HCT116 (cell line): ENCODE measurements around the gene ARHGEF39. TPM values are rescaled to one million over a fixed set of nuclear protein-coding genes. Genes with fewer than 3 reads are reported as not detected.
A peak's percentile ranks its signal among the peaks of the same experiment; 100 is the strongest.

Experiments
- ATAC-seq: fragments of 200-7000 bp; cut with Tn5 transposase; 2 replicates; pipeline ENCODE4 v1.9.1; 2020; ENCODE audit warnings: mild to moderate bottlenecking, moderate library complexity
- BruUV-seq: library from RNA; stranded (reverse); fragments of 400-500 nt; replicated peaks from 2 replicates; lab custom pipeline; 2021; lab: Mats Ljungman, UMichigan
- CTCF ChIA-PET: fragments of 300-600 bp; sonication (Branson Sonifier 250); formaldehyde crosslinking; loops from one replicate; lab custom pipeline; 2021; ENCODE audit warnings: antibody characterized with exemption; lab: Charles Lee
- POLR2A ChIA-PET: fragments of 300-600, 350-600 bp; sonication (Branson Sonifier 250); formaldehyde crosslinking; loops from one replicate; lab custom pipeline; 2021; ENCODE audit warnings: antibody characterized with exemption; lab: Charles Lee
- RAD21 ChIA-PET, 2 experiments: fragments of 300-600 bp; sonication (Branson Sonifier 250); formaldehyde crosslinking; loops; one replicate each; lab custom pipeline; 2023; ENCODE audit warnings: low total read pairs in 2 of 2; ENCODE audit not compliant: uncharacterized antibody in 2 of 2, unreplicated experiment in 2 of 2, low non-redundant PET in 1 of 2; lab: Charles Lee
- DNase-seq: peaks from one replicate; pipeline ENCODE4 v3.0.0-alpha.2; 2010; ENCODE audit warnings: low read depth, low spot score
- H2AFZ ChIP-seq: fragments of 200-600 bp; shearing (Covaris generic), sonication (generic); 2 replicates; pipeline ENCODE4 v1.6.1; 2017; ENCODE audit warnings: low read depth, mixed run types, mixed read lengths, antibody characterized with exemption, low read length; ENCODE audit not compliant: poor library complexity, severe bottlenecking
- H3K27ac ChIP-seq: 2 replicates; pipeline ENCODE4 v1.5.1; 2012; ENCODE audit warnings: low read depth, low read length
- H3K27me3 ChIP-seq: fragments of 200-600 bp; sonication (generic); 2 replicates; pipeline ENCODE4 v1.6.1; 2016; ENCODE audit warnings: mixed run types, low read length, mixed read lengths; ENCODE audit not compliant: insufficient read depth
- H3K36me3 ChIP-seq, 2 experiments: fragments of 200-500 bp in 1 of 2; fragments of 200-600 bp in 1 of 2; sonication (Bioruptor generic) in 1 of 2; sonication (generic) in 1 of 2; 2 replicates each; pipeline versions ENCODE4 v1.5.1 to v1.6.1; 2014 to 2016; ENCODE audit warnings: low read length in 2 of 2, inconsistent platforms in 1 of 2, mixed read lengths in 1 of 2, mixed run types in 1 of 2; ENCODE audit not compliant: insufficient read depth in 2 of 2, control insufficient read depth in 1 of 2
- H3K4me1 ChIP-seq, 2 experiments: fragments of 200-600 bp in 1 of 2; sonication (generic) in 1 of 2; 2 replicates each; pipeline versions ENCODE4 v1.5.1 to v1.6.1; 2012 to 2017; ENCODE audit warnings: low read length in 2 of 2, inconsistent platforms in 1 of 2, mild to moderate bottlenecking in 1 of 2, mixed read lengths in 1 of 2, mixed run types in 1 of 2, moderate library complexity in 1 of 2; ENCODE audit not compliant: insufficient read depth in 2 of 2, control insufficient read depth in 1 of 2
- H3K4me2 ChIP-seq: fragments of 200-600 bp; sonication (generic); 2 replicates; pipeline ENCODE4 v1.6.1; 2017; ENCODE audit warnings: mixed run types, low read length, mixed read lengths
- H3K4me3 ChIP-seq, 2 experiments: fragments of 200-600 bp in 1 of 2; sonication (generic) in 1 of 2; replicated peaks in 1 of 2; 2 replicates each; pipeline ENCODE4 v1.5.1; 2011 to 2016; ENCODE audit warnings: low read length in 2 of 2, control low read depth in 1 of 2, low read depth in 1 of 2, mild to moderate bottlenecking in 1 of 2, mixed read lengths in 1 of 2, mixed run types in 1 of 2
- H3K79me2 ChIP-seq: fragments of 200-600 bp; sonication (generic); 2 replicates; pipeline ENCODE4 v1.6.1; 2017; ENCODE audit warnings: mild to moderate bottlenecking, mixed run types, low read length, moderate library complexity, mixed read lengths; ENCODE audit not compliant: insufficient read depth
- H3K9ac ChIP-seq: fragments of 200-600 bp; sonication (generic); 2 replicates; pipeline ENCODE4 v1.6.1; 2016; ENCODE audit warnings: low read length, mixed read lengths
- H3K9me2 ChIP-seq: fragments of 200-600 bp; sonication (generic), shearing (Covaris generic); 2 replicates; pipeline ENCODE4 v1.6.1; 2017; ENCODE audit warnings: mixed run types, mild to moderate bottlenecking, moderate library complexity; ENCODE audit not compliant: insufficient read depth
- H3K9me3 ChIP-seq, 2 experiments: fragments of 200-500 bp in 1 of 2; fragments of 200-600 bp in 1 of 2; sonication (Bioruptor generic) in 1 of 2; sonication (generic) in 1 of 2; 2 replicates each; pipeline ENCODE4 v1.6.1; 2014 to 2017; ENCODE audit warnings: low read length in 2 of 2, mixed read lengths in 2 of 2, inconsistent platforms in 1 of 2, low read depth in 1 of 2, mild to moderate bottlenecking in 1 of 2, mixed run types in 1 of 2, moderate library complexity in 1 of 2; ENCODE audit not compliant: control insufficient read depth in 1 of 2, insufficient read depth in 1 of 2
- H4K20me1 ChIP-seq: fragments of 200-600 bp; sonication (generic), shearing (Covaris generic); 2 replicates; pipeline ENCODE4 v1.6.1; 2017; ENCODE audit warnings: mixed run types, mild to moderate bottlenecking, moderate library complexity; ENCODE audit not compliant: insufficient read depth
- ATF3 ChIP-seq: IDR thresholded peaks from 2 replicates; pipeline ENCODE4 v1.6.1; 2012
- CTCF ChIP-seq, 3 experiments: fragments of 200-600 bp in 1 of 3; sonication (generic) in 1 of 3; IDR thresholded peaks in 2 of 3; conservative IDR thresholded peaks in 1 of 3; 2 replicates each; pipeline ENCODE4 v1.5.1; 2012 to 2017; ENCODE audit warnings: low read depth in 2 of 3, low read length in 2 of 3, antibody characterized with exemption in 1 of 3, borderline replicate concordance in 1 of 3, control low read depth in 1 of 3, mild to moderate bottlenecking in 1 of 3, mixed read lengths in 1 of 3, mixed run types in 1 of 3, moderate library complexity in 1 of 3; ENCODE audit not compliant: insufficient read depth in 1 of 3
- EGR1 ChIP-seq: IDR thresholded peaks from 2 replicates; pipeline ENCODE4 v1.6.1; 2012; ENCODE audit warnings: low read depth
- EZH2 ChIP-seq: fragments of 200-600 bp; sonication (generic); IDR thresholded peaks from 2 replicates; pipeline ENCODE4 v1.6.1; 2017; ENCODE audit warnings: antibody characterized with exemption, mixed run types
- EZH2phosphoT487 ChIP-seq: fragments of 200-600 bp; IDR thresholded peaks from 2 replicates; pipeline ENCODE4 v1.6.1; 2018; ENCODE audit warnings: antibody characterized with exemption, borderline replicate concordance
- JUND ChIP-seq: IDR thresholded peaks from 2 replicates; pipeline ENCODE4 v1.6.1; 2012
- POLR2A ChIP-seq: IDR thresholded peaks from 2 replicates; pipeline ENCODE4 v1.7.0; 2011; ENCODE audit warnings: borderline replicate concordance; ENCODE audit not compliant: insufficient read depth, insufficient read length; ENCODE audit errors: extremely low read depth
- REST ChIP-seq: IDR thresholded peaks from 2 replicates; pipeline ENCODE4 v1.6.1; 2012; ENCODE audit warnings: low read depth
- SIN3A ChIP-seq: IDR thresholded peaks from 2 replicates; pipeline ENCODE4 v1.6.1; 2012; ENCODE audit warnings: low read depth
- SP1 ChIP-seq: IDR thresholded peaks from 2 replicates; pipeline ENCODE4 v1.6.1; 2012; ENCODE audit warnings: low read depth
- SRF ChIP-seq: IDR thresholded peaks from 2 replicates; pipeline ENCODE4 v1.6.1; 2012; ENCODE audit warnings: low read depth
- TCF7L2 ChIP-seq: IDR thresholded peaks from 2 replicates; pipeline ENCODE4 v1.7.0; 2011; ENCODE audit warnings: borderline replicate concordance, inconsistent platforms; ENCODE audit not compliant: insufficient read depth, insufficient read length; ENCODE audit errors: extremely low read depth
- ZBTB33 ChIP-seq: IDR thresholded peaks from 2 replicates; pipeline ENCODE4 v1.6.1; 2011; ENCODE audit warnings: mild to moderate bottlenecking, low read length, moderate library complexity; ENCODE audit not compliant: insufficient replicate concordance; ENCODE audit errors: extremely low read depth
- ZFX ChIP-seq: fragments of 450-650 bp; IDR thresholded peaks from 2 replicates; pipeline ENCODE4 v1.6.1; 2017
- ZNF274 ChIP-seq: fragments of 200-500 bp; sonication (Bioruptor generic); IDR thresholded peaks from 2 replicates; pipeline ENCODE4 v1.6.1; 2014; ENCODE audit warnings: mild to moderate bottlenecking, low read depth, low read length, inconsistent platforms
- intact Hi-C: fragments of 100-400 bp; cut with micrococcal nuclease; formaldehyde crosslinking; loops from 2 replicates; pipeline ENCODE4 v1.10.0; 2022
- total RNA-seq: library from RNA; stranded (reverse); gene quantifications from one replicate; pipeline ENCODE4 v1.2.1, GENCODE V29; 2021; ENCODE audit not compliant: unreplicated experiment

Gene ARHGEF39
- total RNA-seq, 1 experiment from 2014 or later, result 29.8 TPM

GRCh38 chr9:35651956-35652828 lies 12.8 kb downstream of the ARHGEF39 start:
- no peak overlapping the region for H2AFZ ChIP-seq

More at GRCh38 chr9:35651956-35652828, 12.8 kb downstream of the ARHGEF39 start:
- BruUV-seq, result no TSS peak
- no peaks in the 10 kb centered on the region for H3K36me3 ChIP-seq
- H3K27ac ChIP-seq, result no peak overlapping the region
- no peak overlapping the region for H3K9ac ChIP-seq
- no peaks in the 10 kb centered on the region for H3K9me3 ChIP-seq
- ChIA-PET RAD21 (no interaction called here), POLR2A (no interaction called here), CTCF (no interaction called here)
- ATAC-seq (no peak), DNase-seq (no peak)
- no peak overlapping the region for H3K4me3 ChIP-seq
- no peaks in the 10 kb centered on the region for H4K20me1 ChIP-seq
- no peaks in the 10 kb centered on the region for H3K27me3 ChIP-seq
- H3K79me2 ChIP-seq, result no peaks in the 10 kb centered on the region
- H3K9me2 ChIP-seq, result no peaks in the 10 kb centered on the region
- intact Hi-C loops, result loop anchor here (10.0 kb wide), 1 partner anchor 537 kb away; the partner anchor contains the start of gene ATOSB
- H3K4me1 ChIP-seq, result peaks cover 5 to 17% of the 10 kb centered on the region in 2 experiments; a peak in 3 of 4 replicates
- peak overlapping the region; percentile 14; the same call in 1 of the 2 replicates for H3K4me2 ChIP-seq
- TF ChIP-seq POLR2A (no peak), JUND (no peak), ZBTB33 (no peak), ZFX (no peak), EGR1 (no peak), TCF7L2 (no peak), REST (no peak), SP1 (no peak), CTCF (IDR thresholded peaks at IDR 0.05 in 2 of 3, conservative IDR thresholded peaks at IDR 0.05 in 1 of 3; ENCODE audit: borderline replicate concordance in 1 of 3, insufficient read depth in 1 of 3, low read depth in 2 of 3, low read length in 2 of 3) (no peak), ATF3 (no peak), SRF (no peak), ZNF274 (no peak), SIN3A (no peak), EZH2 (no peak), EZH2phosphoT487 (no peak)
